ENCODE measurements around the gene HEY2.

DNA sequence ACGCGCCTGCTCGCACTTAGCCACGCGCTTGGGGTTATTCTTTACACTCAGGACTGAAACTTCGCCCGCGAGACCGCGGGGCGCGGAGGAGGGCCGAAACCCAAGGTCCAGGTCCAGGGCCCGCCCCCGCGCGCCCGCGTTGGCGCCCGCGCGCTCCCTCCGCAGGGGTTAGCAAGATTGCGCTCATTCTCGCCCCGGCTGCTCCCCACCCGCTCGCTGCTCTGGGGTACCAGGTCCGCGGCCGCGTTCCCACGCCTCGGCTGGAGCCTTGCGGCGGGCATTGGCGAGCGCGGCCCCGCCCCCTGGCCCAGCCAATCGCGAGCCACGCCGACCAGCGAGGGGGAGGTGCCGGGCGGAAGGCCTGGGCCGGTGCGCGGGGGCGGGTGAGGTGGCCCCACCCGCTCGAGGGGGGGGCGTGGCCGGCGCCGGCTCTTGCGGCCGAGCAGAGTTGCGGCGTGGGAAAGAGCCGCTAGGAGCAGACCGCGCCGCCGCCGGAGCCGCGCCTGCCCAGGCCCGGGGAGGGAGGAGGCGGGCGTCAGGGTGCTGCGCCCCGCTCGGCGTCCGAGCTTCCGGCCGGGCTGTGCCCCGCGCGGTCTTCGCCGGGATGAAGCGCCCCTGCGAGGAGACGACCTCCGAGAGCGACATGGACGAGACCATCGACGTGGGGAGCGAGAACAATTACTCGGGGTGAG lies at the start of gene HEY2:
- TF ChIP-seq, protein P1, sequence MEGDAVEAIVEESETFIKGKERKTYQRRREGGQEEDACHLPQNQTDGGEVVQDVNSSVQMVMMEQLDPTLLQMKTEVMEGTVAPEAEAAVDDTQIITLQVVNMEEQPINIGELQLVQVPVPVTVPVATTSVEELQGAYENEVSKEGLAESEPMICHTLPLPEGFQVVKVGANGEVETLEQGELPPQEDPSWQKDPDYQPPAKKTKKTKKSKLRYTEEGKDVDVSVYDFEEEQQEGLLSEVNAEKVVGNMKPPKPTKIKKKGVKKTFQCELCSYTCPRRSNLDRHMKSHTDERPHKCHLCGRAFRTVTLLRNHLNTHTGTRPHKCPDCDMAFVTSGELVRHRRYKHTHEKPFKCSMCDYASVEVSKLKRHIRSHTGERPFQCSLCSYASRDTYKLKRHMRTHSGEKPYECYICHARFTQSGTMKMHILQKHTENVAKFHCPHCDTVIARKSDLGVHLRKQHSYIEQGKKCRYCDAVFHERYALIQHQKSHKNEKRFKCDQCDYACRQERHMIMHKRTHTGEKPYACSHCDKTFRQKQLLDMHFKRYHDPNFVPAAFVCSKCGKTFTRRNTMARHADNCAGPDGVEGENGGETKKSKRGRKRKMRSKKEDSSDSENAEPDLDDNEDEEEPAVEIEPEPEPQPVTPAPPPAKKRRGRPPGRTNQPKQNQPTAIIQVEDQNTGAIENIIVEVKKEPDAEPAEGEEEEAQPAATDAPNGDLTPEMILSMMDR (IDR thresholded peaks at IDR 0.05), result peak; percentile 9 to 35 (median 10)
- TF ChIP-seq POLR2AphosphoS5 (IDR thresholded peaks at IDR 0.05), result peak; percentile 73 to 74
